GM18873 (cell line): ENCODE data around the gene DUSP5.
A peak's percentile ranks its signal among the peaks of the same experiment; 100 is the strongest.

Experiments
- ATAC-seq: cut with Tn5 transposase; IDR thresholded peaks from one replicate; pipeline ENCODE4 v1.9.1; 2021; ENCODE audit warnings: mild to moderate bottlenecking, moderate library complexity, moderate number of reproducible peaks; ENCODE audit not compliant: unreplicated experiment, low FRiP score

DUSP5 gene

DNA sequence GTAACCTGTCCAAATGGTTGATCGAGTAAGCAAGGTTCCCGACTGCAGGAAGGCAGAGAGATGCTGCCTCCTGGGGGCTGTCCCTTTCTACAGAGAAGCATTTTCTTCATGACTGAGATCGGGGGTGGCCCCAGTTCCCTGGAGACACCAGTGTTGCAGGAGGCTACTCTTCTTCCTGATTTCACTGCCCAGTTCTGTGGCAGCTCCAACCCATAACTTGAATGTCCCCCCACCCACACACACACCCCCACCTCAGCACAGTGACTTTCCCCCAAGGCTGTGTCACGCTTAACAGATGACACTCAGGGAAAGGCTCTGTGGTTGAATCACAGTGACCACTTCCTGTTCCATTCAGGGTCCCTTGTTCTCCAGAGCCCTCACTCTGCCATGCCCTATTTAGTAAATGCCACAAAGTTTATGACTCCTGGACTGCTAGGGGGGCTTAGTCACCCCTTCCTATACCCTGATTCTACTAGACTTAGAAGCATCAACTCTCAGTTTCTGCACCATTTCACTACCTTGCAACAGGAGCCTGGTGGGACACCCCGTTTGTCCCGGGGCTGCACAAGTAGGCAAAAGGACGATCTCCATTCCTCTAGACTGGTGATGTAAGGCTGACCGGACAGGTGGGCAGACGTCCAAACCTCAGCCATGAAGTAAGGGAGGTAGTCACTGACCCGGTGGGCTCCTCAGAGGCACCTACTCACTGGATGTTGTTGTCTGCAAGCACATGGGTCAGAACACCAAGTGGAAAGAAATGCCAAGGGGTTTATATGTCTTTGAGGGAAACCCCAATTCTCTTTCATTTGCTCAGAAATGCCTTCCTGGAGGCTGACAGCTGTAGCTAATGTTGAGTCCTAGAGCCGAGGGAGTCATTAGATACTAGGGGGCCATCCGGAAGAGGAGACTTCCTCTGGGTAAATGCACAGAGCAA lies 38.5 kb downstream of the DUSP5 start:
- peak; percentile 76 for ATAC-seq

DNA sequence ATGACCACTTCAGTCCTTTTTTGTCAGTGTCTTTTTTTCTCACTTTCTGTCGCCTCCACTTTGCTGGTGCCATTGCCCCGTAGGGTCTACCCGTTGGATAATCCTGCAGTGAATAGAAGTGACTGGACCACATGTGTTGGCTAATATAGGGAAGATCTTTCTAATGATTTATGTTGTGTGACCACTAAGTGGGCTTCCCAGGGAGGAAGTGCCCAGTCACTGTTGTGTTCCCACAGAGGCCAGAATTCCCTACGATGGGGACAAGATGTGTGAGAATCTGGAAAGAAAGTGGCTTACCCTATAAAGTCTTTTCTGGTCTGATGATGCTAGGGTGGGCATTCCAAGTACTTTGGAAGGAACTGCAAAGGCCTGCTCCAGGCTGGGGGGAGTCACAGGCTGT lies 41.4 kb downstream of the DUSP5 start:
- no peak for ATAC-seq

- no peak for ATAC-seq
These were observed 42.3 kb downstream of the DUSP5 start for GRCh38 chr10:110540031-110540430.

GRCh38 chr10:110544958-110545537 lies 47.3 kb downstream of the DUSP5 start:
- ATAC-seq = no peak

DNA sequence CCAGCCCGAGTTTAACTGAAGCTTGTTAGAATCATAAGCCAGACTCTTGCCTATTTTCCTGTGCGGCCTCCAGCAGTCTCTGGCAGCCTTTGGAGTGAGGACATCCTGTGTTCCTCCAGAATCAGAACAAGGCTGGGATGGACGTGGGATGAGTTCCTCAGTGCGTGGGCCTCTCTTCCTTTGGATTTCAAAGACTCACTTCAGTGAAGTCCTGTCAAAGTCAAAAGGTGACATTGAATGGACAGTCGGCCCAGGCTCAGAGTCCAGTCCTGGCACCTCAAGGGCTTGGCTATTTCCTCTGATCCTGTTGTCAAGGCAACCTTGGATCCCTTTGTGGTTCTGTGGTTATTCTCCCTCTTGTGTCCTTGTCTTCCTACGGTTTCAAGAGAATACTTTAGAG lies 48.4 kb downstream of the DUSP5 start:
- ATAC-seq = no peak

DNA sequence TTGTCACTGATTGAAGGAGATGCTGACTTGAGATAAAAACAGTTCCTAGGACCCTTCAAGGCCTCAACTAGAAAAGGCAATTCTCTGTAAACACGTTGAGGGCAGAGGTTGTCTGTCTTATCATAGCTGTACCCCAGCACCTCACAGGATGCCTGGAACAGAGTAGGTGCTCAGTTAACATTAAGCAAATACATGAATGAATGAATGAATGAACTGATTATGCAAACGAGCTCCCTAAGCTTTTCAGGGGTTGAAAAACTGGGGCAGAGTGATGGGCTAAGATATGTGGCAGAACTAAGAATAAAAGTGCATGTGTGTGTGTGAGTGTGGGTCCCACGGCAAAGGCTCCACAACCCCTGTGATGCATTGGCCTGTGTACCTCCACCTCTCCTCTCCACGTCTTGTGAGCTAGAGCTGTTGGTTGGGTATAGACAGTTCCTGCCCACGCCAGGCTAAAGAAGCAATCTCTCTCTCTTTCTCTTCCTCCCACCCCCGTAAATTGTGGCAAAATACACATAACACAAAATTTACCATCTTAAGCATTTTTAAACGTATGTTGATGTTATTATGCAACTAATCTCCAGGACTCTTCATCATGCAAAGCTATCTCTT lies 48.9 kb downstream of the DUSP5 start:
- ATAC-seq = no peak

- no peak for ATAC-seq
These were observed 49.5 kb downstream of the DUSP5 start for GRCh38 chr10:110547139-110547761.

GRCh38 chr10:110548002-110548401 lies 50.3 kb downstream of the DUSP5 start:
- ATAC-seq = no peak

DNA sequence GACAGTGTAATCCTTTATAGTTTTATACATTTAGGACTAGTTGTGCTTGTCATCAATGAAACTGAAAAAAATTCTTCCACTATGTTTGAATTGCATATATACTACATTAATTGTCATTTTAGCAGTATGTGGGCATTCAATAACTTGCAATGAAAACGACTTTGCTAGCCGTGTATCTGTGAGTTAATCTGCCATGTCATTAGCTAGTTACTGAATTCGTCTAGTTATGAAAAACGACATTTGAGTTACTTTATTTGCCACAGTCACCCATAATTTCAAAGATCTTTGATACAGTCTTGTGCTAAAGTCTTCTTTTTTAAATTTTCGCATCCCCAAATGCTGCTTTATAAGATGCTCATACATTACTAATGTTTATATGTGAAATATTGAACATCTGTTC lies 51.5 kb downstream of the DUSP5 start:
- no peak for ATAC-seq

GRCh38 chr10:110553905-110554304 lies 56.2 kb downstream of the DUSP5 start:
- ATAC-seq = no peak

DNA sequence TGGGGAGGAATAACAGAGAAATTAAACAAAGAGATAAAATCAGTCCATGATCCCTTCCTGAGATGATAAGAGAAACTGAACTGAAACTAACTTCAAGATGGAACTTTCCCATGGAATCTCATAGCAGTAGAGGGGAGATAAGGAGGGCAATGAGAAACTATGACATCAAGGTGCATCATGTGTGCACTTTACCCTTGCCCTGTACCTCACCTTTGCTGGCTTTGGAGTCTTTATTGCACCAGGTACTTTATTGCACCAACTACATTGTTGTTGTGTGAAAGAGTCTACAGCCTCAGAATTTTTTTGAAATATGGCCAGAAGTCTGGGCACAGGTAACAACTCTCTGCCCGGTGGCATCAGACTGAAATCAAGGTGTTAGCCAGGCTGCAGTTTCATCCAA lies 58.6 kb downstream of the DUSP5 start:
- no peak for ATAC-seq

GRCh38 chr10:110556969-110557601 lies 59.4 kb downstream of the DUSP5 start:
- ATAC-seq = no peak

DNA sequence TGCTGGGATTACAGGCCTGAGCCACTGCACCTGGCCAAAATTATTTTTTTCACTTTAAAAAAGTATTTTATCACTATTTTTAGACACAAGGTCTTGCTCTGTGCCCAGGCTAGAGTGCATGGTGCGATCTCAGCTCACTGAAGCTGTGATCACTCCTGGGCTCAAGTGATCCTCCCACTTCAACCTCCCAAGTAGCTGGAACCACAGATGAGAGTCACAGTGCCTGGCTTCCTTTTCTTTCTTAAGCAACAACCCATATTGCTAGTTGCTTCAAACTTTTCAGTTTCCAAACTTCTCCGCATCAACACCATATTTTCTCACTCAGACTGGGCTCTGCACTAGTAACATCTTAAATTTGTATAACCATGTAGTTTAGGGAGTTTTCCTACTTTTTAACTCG lies 60.3 kb downstream of the DUSP5 start:
- no peak for ATAC-seq

GRCh38 chr10:110560012-110560411 lies 62.3 kb downstream of the DUSP5 start:
- ATAC-seq = no peak
